Upper lobe of left lung (tissue), 4 donors: Measurements from ENCODE around the gene PCYOX1L.

ENCODE experiments used
- CTCF ChIP-seq, 6 experiments: fragments of 450-650 bp in 4 of 6; fragments of 200-600 bp in 2 of 6; sonication (generic) in 2 of 6; IDR thresholded peaks; one replicate each; pipeline ENCODE4 v1.5.1; 2016 to 2019; ENCODE audit warnings: antibody characterized with exemption in 6 of 6
- POLR2A ChIP-seq, 4 donors: fragments of 450-650 bp; IDR thresholded peaks; one replicate each; pipeline ENCODE4 v1.5.1; 2016 to 2017; ENCODE audit warnings: antibody characterized with exemption in 4 of 4, mild to moderate bottlenecking in 2 of 4

- TF ChIP-seq CTCF (IDR thresholded peaks at IDR 0.05) (no peak), POLR2A (IDR thresholded peaks at IDR 0.05) (no peak)
Measured at GRCh38 chr5:149410721-149411432, 53.0 kb downstream of the PCYOX1L start.
